Muscle of leg (tissue), 16 donors: ENCODE results near the gene EBNA1BP2. TPM values are rescaled to one million over a fixed set of nuclear protein-coding genes. Genes with fewer than 3 reads are reported as not detected.
"Not testable (repeated sequence)": the region's sequence is repeated elsewhere in the genome, so short reads cannot be mapped to it uniquely, and the experiment has no call there.

Source experiments
- DNase-seq: peaks from one replicate; pipeline ENCODE4 v3.0.0; 2013
- H3K27ac ChIP-seq: one replicate; pipeline ENCODE4 v1.5.1; 2013; ENCODE audit warnings: mild to moderate bottlenecking, low read length, control low read depth
- H3K27me3 ChIP-seq: one replicate; pipeline ENCODE4 v1.6.1; 2013; ENCODE audit warnings: low read length; ENCODE audit not compliant: control insufficient read depth, insufficient read depth
- H3K36me3 ChIP-seq: one replicate; pipeline ENCODE4 v1.6.1; 2013; ENCODE audit warnings: low read length; ENCODE audit not compliant: control insufficient read depth, insufficient read depth
- H3K4me1 ChIP-seq: one replicate; pipeline ENCODE4 v1.6.1; 2013; ENCODE audit warnings: low read length; ENCODE audit not compliant: control insufficient read depth, insufficient read depth
- H3K4me3 ChIP-seq: one replicate; pipeline ENCODE4 v1.5.1; 2013; ENCODE audit warnings: low read length, control low read depth
- H3K9me3 ChIP-seq: replicated peaks from 2 replicates; pipeline ENCODE4 v1.6.1; 2013; ENCODE audit warnings: low read depth, low read length; ENCODE audit not compliant: control insufficient read depth
- WGBS: methylation state at CpG from one replicate; pipeline ENCODE4 v1.1.5; 2013; ENCODE audit warnings: missing lambda C conversion rate; ENCODE audit not compliant: insufficient coverage; 5-methylcytosine and 5-hydroxymethylcytosine counted together
- long read RNA-seq, 11 donors: transcript quantifications; one replicate each; lab custom pipeline, GENCODE V29; 2026
- polyA plus RNA-seq, 8 donors: library from polyadenylated mRNA; unstranded; fragments of 120-200 nt; gene quantifications; one replicate each; pipeline versions ENCODE4 v1.2.1 to v1.2.3, GENCODE V29; 2013; ENCODE audit warnings: inconsistent platforms in 1 of 8, low replicate concordance in 1 of 8; ENCODE audit not compliant: insufficient read length in 8 of 8, insufficient read depth in 1 of 8
- total RNA-seq: library from RNA; stranded (reverse); fragments of 120-200 nt; gene quantifications from one replicate; pipeline ENCODE4 v1.2.4, GENCODE V29; 2013

Gene EBNA1BP2, protein sequence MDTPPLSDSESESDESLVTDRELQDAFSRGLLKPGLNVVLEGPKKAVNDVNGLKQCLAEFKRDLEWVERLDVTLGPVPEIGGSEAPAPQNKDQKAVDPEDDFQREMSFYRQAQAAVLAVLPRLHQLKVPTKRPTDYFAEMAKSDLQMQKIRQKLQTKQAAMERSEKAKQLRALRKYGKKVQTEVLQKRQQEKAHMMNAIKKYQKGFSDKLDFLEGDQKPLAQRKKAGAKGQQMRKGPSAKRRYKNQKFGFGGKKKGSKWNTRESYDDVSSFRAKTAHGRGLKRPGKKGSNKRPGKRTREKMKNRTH
- 43.6 TPM for total RNA-seq
- polyA plus RNA-seq = 10 to 100 TPM; 35.8 to 43.4 (median 39.2) TPM
- long read RNA-seq, donor 1, partial matches to known transcripts = 0 of 2 reads
- long read RNA-seq, donor 1, other reads (novel, unspliced or antisense) = 0 of 2 reads
- long read RNA-seq, donor 2, partial matches to known transcripts = 0 of 3 reads
- long read RNA-seq, donor 2, other reads (novel, unspliced or antisense) = 0 of 3 reads
- long read RNA-seq, donor 3, transcript EBNA1BP2-201 (9 exons, 1,322 nt) = major isoform, 17 of 19 reads
- long read RNA-seq, donor 3, partial matches to known transcripts = 0 of 19 reads
- long read RNA-seq, donor 3, other reads (novel, unspliced or antisense) = 0 of 19 reads
- long read RNA-seq, donor 4, transcript EBNA1BP2-201 (9 exons, 1,322 nt) = major isoform, 11 of 13 reads
- long read RNA-seq, donor 4, partial matches to known transcripts = 0 of 13 reads
- long read RNA-seq, donor 4, other reads (novel, unspliced or antisense) = 0 of 13 reads
- long read RNA-seq, donor 5, transcript EBNA1BP2-201 (9 exons, 1,322 nt) = major isoform, 35 of 45 reads
- long read RNA-seq, donor 5, partial matches to known transcripts = 6 of 45 reads
- long read RNA-seq, donor 5, other reads (novel, unspliced or antisense) = 0 of 45 reads
- long read RNA-seq, donor 6, transcript EBNA1BP2-201 (9 exons, 1,322 nt) = major isoform, 24 of 47 reads
- long read RNA-seq, donor 6, partial matches to known transcripts = 17 of 47 reads
- long read RNA-seq, donor 6, other reads (novel, unspliced or antisense) = 0 of 47 reads
- long read RNA-seq, donor 7, transcript EBNA1BP2-201 (9 exons, 1,322 nt) = major isoform, 15 of 27 reads
- long read RNA-seq, donor 7, partial matches to known transcripts = 11 of 27 reads
- long read RNA-seq, donor 7, other reads (novel, unspliced or antisense) = 0 of 27 reads
- long read RNA-seq, donor 8, transcript EBNA1BP2-201 (9 exons, 1,322 nt) = major isoform, 16 of 28 reads
- long read RNA-seq, donor 8, partial matches to known transcripts = 11 of 28 reads
- long read RNA-seq, donor 8, other reads (novel, unspliced or antisense) = 0 of 28 reads
- long read RNA-seq, donor 9, transcript EBNA1BP2-201 (9 exons, 1,322 nt) = major isoform, 11 of 22 reads
- long read RNA-seq, donor 9, partial matches to known transcripts = 9 of 22 reads
- long read RNA-seq, donor 9, other reads (novel, unspliced or antisense) = 0 of 22 reads
- long read RNA-seq, donor 10, transcript EBNA1BP2-201 (9 exons, 1,322 nt) = major isoform, 18 of 45 reads
- long read RNA-seq, donor 10, partial matches to known transcripts = 25 of 45 reads
- long read RNA-seq, donor 10, other reads (novel, unspliced or antisense) = 0 of 45 reads
- long read RNA-seq, donor 11, transcript EBNA1BP2-201 (9 exons, 1,322 nt) = major isoform, 18 of 26 reads
- long read RNA-seq, donor 11, partial matches to known transcripts = 6 of 26 reads
- long read RNA-seq, donor 11, other reads (novel, unspliced or antisense) = 0 of 26 reads

DNA sequence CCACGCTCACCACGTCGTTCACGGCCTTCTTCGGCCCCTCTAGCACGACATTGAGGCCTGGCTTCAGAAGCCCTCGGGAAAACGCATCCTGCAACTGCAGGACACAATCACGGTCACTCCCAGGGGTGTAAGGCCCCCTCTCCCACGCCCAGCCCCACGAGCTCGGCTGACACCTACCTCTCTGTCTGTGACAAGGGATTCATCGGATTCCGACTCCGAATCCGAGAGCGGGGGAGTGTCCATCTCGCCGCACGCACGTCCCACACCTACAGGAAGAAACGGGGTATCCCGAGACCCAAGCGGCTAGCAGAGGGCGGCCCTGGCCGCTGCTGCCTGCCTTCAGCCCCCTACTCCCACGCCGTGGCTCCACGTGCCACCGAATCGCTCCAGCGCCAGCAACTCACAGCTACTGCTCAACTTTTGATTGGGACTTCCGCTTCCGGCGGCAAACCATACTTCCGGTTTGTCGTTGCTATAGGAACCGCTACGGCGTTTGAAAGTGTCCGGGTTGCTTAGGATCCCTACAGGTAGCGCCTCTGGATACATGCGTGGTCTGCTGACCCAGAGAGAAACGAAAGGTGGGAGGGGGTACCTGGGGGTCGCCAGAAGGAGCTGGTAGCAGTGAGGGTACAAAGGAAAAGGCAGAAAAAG is at the start of gene EBNA1BP2, which contains the start of gene CFAP57:
Gene EBNA1BP2, minus strand, starts transcription at position 415 of the 651 bp plus-strand sequence. Its CDS starts 172 bp downstream, at position 243.
Gene CFAP57, plus strand, starts transcription at position 455 of the 651 bp plus-strand sequence. CDS start 424 bp downstream, outside the sequence.
- Histone ChIP-seq H3K27ac (peak within 1 kb of the TSS; percentile 25), H3K27me3 (peaks cover 12% of the 10 kb centered on the region), H3K4me1 (peaks cover 7% of the 10 kb centered on the region), H3K36me3 (peaks cover 25% of the 10 kb centered on the region), H3K4me3 (peak within 1 kb of the TSS; percentile 90), H3K9me3 (no peaks in the 10 kb centered on the region)
- 0% methylated on average over 40 of the region's 45 CpGs for WGBS
- DNase-seq = peak; percentile 97

GRCh38 chr1:43221797-43222196 is 49.7 kb upstream of the EBNA1BP2 start:
- no peaks in the 10 kb centered on the region for H3K4me1 ChIP-seq
- H3K27me3 ChIP-seq = no peaks in the 10 kb centered on the region
- H3K4me3 ChIP-seq = no peak overlapping the region
- no peaks in the 10 kb centered on the region for H3K36me3 ChIP-seq
- H3K27ac ChIP-seq = no peak overlapping the region
- no peaks in the 10 kb centered on the region for H3K9me3 ChIP-seq
- WGBS = no CpG with 5 or more reads among the region's 1 CpG
- no peak for DNase-seq

DNA sequence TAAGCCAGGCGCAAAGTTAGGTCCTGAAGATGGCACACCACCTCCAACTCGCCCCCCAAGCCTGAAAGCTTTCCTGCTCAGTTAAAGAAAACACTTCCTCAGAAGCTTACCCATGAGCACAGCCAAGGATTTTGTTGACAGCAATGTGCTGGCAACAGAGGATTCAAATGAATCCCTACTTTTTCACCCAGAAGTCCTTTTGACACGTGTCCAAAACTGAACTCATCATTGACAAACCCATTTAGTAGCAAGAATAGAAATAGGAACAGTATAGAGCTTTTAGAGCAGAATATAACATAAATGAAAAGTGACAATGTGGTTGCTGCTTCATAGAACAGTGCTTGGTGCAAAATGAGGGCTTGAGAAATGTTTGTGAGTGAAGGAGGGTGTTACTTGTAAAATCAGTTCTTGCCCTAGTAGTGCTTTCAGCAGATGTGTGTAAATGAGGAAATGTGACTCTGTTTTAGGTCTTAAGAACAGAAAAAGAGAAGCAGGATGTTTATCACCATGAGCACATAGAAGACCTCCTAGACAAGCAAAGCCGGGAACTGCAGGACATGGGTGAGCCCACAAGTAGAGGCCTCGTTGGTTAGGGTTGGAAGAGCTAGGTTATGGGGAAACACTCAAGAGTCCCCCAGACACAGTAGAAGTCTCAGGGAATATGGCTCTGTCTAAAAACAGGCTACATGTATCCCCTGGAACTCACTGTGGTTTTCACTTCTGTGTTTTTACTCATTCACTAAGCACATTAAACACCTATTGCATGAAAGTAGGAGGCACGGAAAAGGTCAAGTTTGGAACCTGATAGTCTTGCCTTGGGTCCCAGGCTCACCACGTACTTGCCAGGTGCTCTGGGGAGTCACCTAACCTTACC is 49.1 kb upstream of the EBNA1BP2 start:
- no peaks in the 10 kb centered on the region for H3K36me3 ChIP-seq
- H3K27me3 ChIP-seq = no peaks in the 10 kb centered on the region
- H3K27ac ChIP-seq = no peak overlapping the region
- 78% methylated on average over 6 of the region's 7 CpGs for WGBS
- DNase-seq = peak; percentile 20
- H3K9me3 ChIP-seq = no peaks in the 10 kb centered on the region
- H3K4me1 ChIP-seq = no peaks in the 10 kb centered on the region
- no peak overlapping the region for H3K4me3 ChIP-seq

- Histone ChIP-seq H3K4me1 (no peaks in the 10 kb centered on the region), H3K27me3 (no peaks in the 10 kb centered on the region), H3K36me3 (no peaks in the 10 kb centered on the region), H3K4me3 (no peak overlapping the region), H3K27ac (no peak overlapping the region), H3K9me3 (no peaks in the 10 kb centered on the region)
- DNase-seq = no peak
- whole genome bisulfite sequencing = 87% methylated on average over 8 of the region's 10 CpGs
These were observed 45.7 kb upstream of the EBNA1BP2 start for GRCh38 chr1:43217747-43218146.

DNA sequence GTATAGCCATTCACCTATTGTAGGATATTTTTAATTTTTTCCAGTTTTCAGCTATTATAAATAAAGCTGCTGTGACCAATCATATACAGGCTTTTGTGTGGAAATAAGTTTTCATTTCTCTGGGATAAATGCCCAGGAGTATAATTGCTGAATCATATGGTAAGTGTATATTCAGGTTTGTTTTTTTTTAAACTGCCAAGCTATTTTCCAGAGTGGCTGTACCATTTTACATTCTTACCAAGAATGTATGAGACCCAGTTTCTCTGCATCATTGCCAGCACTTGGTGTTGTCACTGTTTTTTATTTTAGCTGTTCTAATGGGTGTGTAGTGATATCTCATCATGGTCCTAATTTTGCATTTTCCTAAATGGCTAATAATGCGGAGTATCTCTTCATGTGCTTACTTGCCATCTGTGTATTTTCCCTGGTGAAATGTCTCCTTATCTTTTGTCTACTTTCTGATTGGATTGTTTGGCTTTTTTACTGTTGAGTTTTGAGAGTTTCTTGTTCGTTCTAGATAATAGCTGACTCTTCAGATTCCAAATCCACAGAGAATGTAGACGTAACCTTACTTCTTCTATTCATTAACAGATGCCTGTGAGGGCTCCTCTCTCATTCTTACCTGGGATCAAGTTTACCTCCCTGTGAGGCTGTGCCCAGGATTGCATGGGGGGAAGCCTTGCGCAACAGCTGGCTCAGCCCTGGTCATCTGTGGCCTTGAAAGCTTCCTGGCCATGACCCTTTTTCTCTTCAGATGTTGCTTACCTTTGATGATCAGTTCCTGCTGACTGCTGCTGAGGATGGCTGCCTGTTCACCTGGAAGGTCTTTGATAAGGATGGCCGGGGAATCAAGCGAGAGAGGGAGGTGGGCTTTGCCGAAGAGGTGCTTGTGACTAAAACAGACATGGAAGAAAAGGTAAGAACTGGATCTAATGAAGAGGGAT is 42.7 kb upstream of the EBNA1BP2 start:
- Histone ChIP-seq H3K36me3 (no peaks in the 10 kb centered on the region), H3K4me1 (no peaks in the 10 kb centered on the region), H3K27ac (no peak overlapping the region), H3K4me3 (no peak overlapping the region), H3K9me3 (no peaks in the 10 kb centered on the region), H3K27me3 (no peaks in the 10 kb centered on the region)
- DNase-seq = peak; percentile 53
- WGBS = 64% methylated on average over 4 of the region's 7 CpGs

DNA sequence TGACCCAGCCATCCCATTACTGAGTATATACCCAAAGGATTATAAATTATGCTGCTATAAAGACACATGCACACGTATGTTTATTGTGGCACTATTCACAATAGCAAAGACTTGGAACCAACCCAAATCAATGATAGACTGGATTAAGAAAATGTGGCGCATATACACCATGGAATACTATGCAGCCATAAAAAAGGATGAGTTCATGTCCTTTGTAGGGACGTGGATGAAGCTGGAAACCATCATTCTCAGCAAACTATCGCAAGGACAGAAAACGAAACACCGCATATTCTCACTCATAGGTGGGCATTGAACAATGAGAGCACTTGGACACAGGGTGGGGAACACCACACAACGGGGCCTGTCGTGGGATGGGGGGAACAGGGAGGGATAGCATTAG is 36.2 kb upstream of the EBNA1BP2 start:
- H3K9me3 ChIP-seq, H3K27ac ChIP-seq, H3K36me3 ChIP-seq, H3K4me3 ChIP-seq, H3K27me3 ChIP-seq, DNase-seq: not testable (repeated sequence)
- no CpG with 5 or more reads among the region's 8 CpGs for WGBS
- H3K4me1 ChIP-seq = peaks cover 29% of the 10 kb centered on the region

DNA sequence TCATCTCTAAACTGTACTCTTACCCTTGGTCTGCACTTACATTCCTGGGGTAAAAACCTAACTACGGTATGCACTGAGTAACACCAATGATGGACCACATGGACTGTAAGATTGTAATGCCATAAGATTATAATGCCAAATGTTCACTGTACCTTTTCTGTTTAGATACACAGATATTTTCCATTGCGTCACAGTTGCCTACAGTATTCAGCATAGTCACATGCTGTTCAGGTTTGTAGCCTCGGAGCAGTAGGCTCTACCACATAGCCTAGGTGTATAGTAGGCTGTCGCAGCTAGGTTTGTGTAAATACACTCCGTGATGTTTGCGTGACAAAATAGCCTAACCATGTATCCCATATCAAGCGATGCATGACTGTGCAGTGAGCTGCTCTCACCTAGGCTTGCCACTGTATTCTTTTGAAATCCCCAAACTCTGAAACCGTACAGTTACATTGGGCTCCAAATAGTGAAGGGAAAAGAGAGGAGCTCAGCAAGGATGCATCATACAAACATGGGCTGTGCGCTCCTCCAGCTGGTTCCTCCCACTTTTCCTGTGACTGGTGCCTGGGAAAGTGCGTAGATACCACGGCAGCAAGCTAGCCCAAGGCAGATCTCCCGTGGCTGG is 35.3 kb upstream of the EBNA1BP2 start:
- DNase-seq = peak; percentile 27
- Histone ChIP-seq H3K4me3 (no peak overlapping the region), H3K36me3 (no peaks in the 10 kb centered on the region), H3K27ac (peak overlapping the region; percentile 85), H3K4me1 (peaks cover 29% of the 10 kb centered on the region), H3K27me3 (no peaks in the 10 kb centered on the region), H3K9me3 (no peaks in the 10 kb centered on the region)
- 84% methylated on average over 5 of the region's 12 CpGs for WGBS
